Neural progenitor cell (in vitro differentiated cells): ENCODE data around the gene CCDC167. TPM values are rescaled to one million over a fixed set of nuclear protein-coding genes. Genes with fewer than 3 reads are reported as not detected.

ENCODE experiments used
- DNase-seq: peaks from one replicate; pipeline ENCODE4 v3.0.0-alpha.2; 2016; ENCODE audit warnings: low spot score
- H2AFZ ChIP-seq: fragments of 200-600 bp; sonication (generic); replicated peaks from 2 replicates; pipeline ENCODE4 v1.6.1; 2016; ENCODE audit warnings: antibody characterized with exemption
- H3F3A ChIP-seq: fragments of 200-600 bp; sonication (generic); 2 replicates; pipeline ENCODE4 v1.6.1; 2016; ENCODE audit warnings: antibody characterized with exemption, low read depth
- H3K27ac ChIP-seq: fragments of 200-600 bp; sonication (generic); 2 replicates; pipeline ENCODE4 v1.5.1; 2016; ENCODE audit warnings: mild to moderate bottlenecking
- H3K27me3 ChIP-seq: fragments of 200-600 bp; sonication (generic); 2 replicates; pipeline ENCODE4 v1.6.1; 2016; ENCODE audit warnings: mild to moderate bottlenecking, moderate library complexity
- H3K36me3 ChIP-seq: fragments of 200-600 bp; sonication (generic); 2 replicates; pipeline ENCODE4 v1.5.1; 2016
- H3K4me1 ChIP-seq: fragments of 200-600 bp; sonication (generic); 2 replicates; pipeline ENCODE4 v1.6.1; 2016; ENCODE audit warnings: mixed run types
- H3K4me2 ChIP-seq: fragments of 200-600 bp; sonication (generic); 2 replicates; pipeline ENCODE4 v1.6.1; 2016
- H3K4me3 ChIP-seq: fragments of 200-600 bp; sonication (generic); 2 replicates; pipeline ENCODE4 v1.5.1; 2016
- H3K79me2 ChIP-seq: fragments of 200-600 bp; sonication (generic); 2 replicates; pipeline ENCODE4 v1.6.1; 2016; ENCODE audit warnings: low read depth
- H3K9ac ChIP-seq: fragments of 200-600 bp; sonication (generic); 2 replicates; pipeline ENCODE4 v1.6.1; 2016
- H3K9me3 ChIP-seq: fragments of 200-600 bp; sonication (generic); 2 replicates; pipeline ENCODE4 v1.5.1; 2016; ENCODE audit warnings: low read depth
- H4K20me1 ChIP-seq: fragments of 200-600 bp; sonication (generic); 2 replicates; pipeline ENCODE4 v1.6.1; 2016; ENCODE audit warnings: low read depth
- H3K27ac Mint-ChIP-seq: 3 replicates; pipeline ENCODE4 v1.8.0; 2021; ENCODE audit warnings: mixed read lengths
- H3K27me3 Mint-ChIP-seq: 2 replicates; pipeline ENCODE4 v1.8.0; 2022; ENCODE audit warnings: low read depth, mild to moderate bottlenecking, inconsistent platforms, moderate library complexity, mixed read lengths; ENCODE audit not compliant: insufficient read depth
- H3K36me3 Mint-ChIP-seq: 3 replicates; pipeline ENCODE4 v1.8.0; 2021; ENCODE audit warnings: mixed read lengths
- H3K4me1 Mint-ChIP-seq: 3 replicates; pipeline ENCODE4 v1.8.0; 2021; ENCODE audit warnings: mixed read lengths
- H3K4me3 Mint-ChIP-seq: 3 replicates; pipeline ENCODE4 v1.8.0; 2021; ENCODE audit warnings: mild to moderate bottlenecking, moderate library complexity, mixed read lengths
- H3K9me3 Mint-ChIP-seq: 3 replicates; pipeline ENCODE4 v1.8.0; 2020; ENCODE audit warnings: mixed read lengths
- CTCF ChIP-seq: fragments of 200-600 bp; sonication (generic); IDR thresholded peaks from 2 replicates; pipeline ENCODE4 v1.5.1; 2017; ENCODE audit warnings: antibody characterized with exemption, mild to moderate bottlenecking
- EZH2 ChIP-seq: fragments of 200-600 bp; sonication (generic); IDR thresholded peaks from 2 replicates; pipeline ENCODE4 v1.6.1; 2017; ENCODE audit warnings: antibody characterized with exemption, mild to moderate bottlenecking, moderate library complexity
- EZH2phosphoT487 ChIP-seq: fragments of 200-600 bp; sonication (generic); IDR thresholded peaks from 2 replicates; pipeline ENCODE4 v1.6.1; 2017; ENCODE audit warnings: antibody characterized with exemption
- total RNA-seq: library from RNA; depleted of rRNA; stranded (reverse); fragments of >200 nt; gene quantifications from 2 replicates; pipeline ENCODE4 v1.2.3, GENCODE V29; 2015; ENCODE audit warnings: low replicate concordance

Gene CCDC167
- total RNA-seq, 1 donor from 2014 or later = 30.4 TPM

- no peaks in the 10 kb centered on the region for H3K4me1 ChIP-seq
- H3K9ac ChIP-seq = no peak overlapping the region
- TF ChIP-seq CTCF (no peak), EZH2phosphoT487 (no peak), EZH2 (no peak)
- Mint-ChIP-seq H3K27me3 (peaks cover 26% of the 10 kb centered on the region), H3K36me3 (no peaks in the 10 kb centered on the region), H3K27ac (no peak overlapping the region), H3K9me3 (no peaks in the 10 kb centered on the region), H3K4me1 (peaks cover 19% of the 10 kb centered on the region), H3K4me3 (no peak overlapping the region)
- H2AFZ ChIP-seq = no peak overlapping the region
- no peak overlapping the region for H3K27ac ChIP-seq
- H3K27me3 ChIP-seq = peaks cover 4% of the 10 kb centered on the region
- H3K36me3 ChIP-seq = no peaks in the 10 kb centered on the region
- H3K4me3 ChIP-seq = no peak overlapping the region
- no peaks in the 10 kb centered on the region for H3K9me3 ChIP-seq
- no peaks in the 10 kb centered on the region for H3F3A ChIP-seq
- no peaks in the 10 kb centered on the region for H3K79me2 ChIP-seq
- no peak for DNase-seq
- no peak overlapping the region for H3K4me2 ChIP-seq
- no peaks in the 10 kb centered on the region for H4K20me1 ChIP-seq
These were observed 25.3 kb upstream of the CCDC167 start for GRCh38 chr6:37524970-37525318.

- Histone ChIP-seq H3K4me1 (no peaks in the 10 kb centered on the region), H3K27ac (no peak overlapping the region), H4K20me1 (no peaks in the 10 kb centered on the region), H3K79me2 (no peaks in the 10 kb centered on the region), H3K27me3 (peaks cover 4% of the 10 kb centered on the region), H3K9me3 (no peaks in the 10 kb centered on the region), H3K4me3 (no peak overlapping the region), H3K4me2 (no peak overlapping the region), H2AFZ (no peak overlapping the region), H3K9ac (no peak overlapping the region), H3K36me3 (no peaks in the 10 kb centered on the region), H3F3A (no peaks in the 10 kb centered on the region)
- Mint-ChIP-seq H3K9me3 (peaks cover 3% of the 10 kb centered on the region), H3K27me3 (peaks cover 23% of the 10 kb centered on the region), H3K36me3 (no peaks in the 10 kb centered on the region), H3K4me1 (peaks cover 19% of the 10 kb centered on the region), H3K27ac (no peak overlapping the region), H3K4me3 (no peak overlapping the region)
- no peak for DNase-seq
- TF ChIP-seq EZH2phosphoT487 (no peak), EZH2 (no peak)
These were observed 24.6 kb upstream of the CCDC167 start for GRCh38 chr6:37524025-37524969.

- no peaks in the 10 kb centered on the region for H3F3A ChIP-seq
- Mint-ChIP-seq H3K4me1 (peaks cover 17% of the 10 kb centered on the region), H3K9me3 (peaks cover 6% of the 10 kb centered on the region), H3K27ac (no peak overlapping the region), H3K4me3 (no peak overlapping the region), H3K36me3 (no peaks in the 10 kb centered on the region), H3K27me3 (peaks cover 25% of the 10 kb centered on the region)
- no peaks in the 10 kb centered on the region for H3K9me3 ChIP-seq
- no peak overlapping the region for H3K4me2 ChIP-seq
- no peaks in the 10 kb centered on the region for H3K36me3 ChIP-seq
- H3K27ac ChIP-seq = no peak overlapping the region
- no peak overlapping the region for H2AFZ ChIP-seq
- no peaks in the 10 kb centered on the region for H4K20me1 ChIP-seq
- peaks cover 4% of the 10 kb centered on the region for H3K27me3 ChIP-seq
- no peaks in the 10 kb centered on the region for H3K4me1 ChIP-seq
- no peaks in the 10 kb centered on the region for H3K79me2 ChIP-seq
- no peak overlapping the region for H3K4me3 ChIP-seq
- no peak for DNase-seq
- no peak overlapping the region for H3K9ac ChIP-seq
- TF ChIP-seq CTCF (no peak), EZH2 (no peak), EZH2phosphoT487 (no peak)
These were observed 23.7 kb upstream of the CCDC167 start for GRCh38 chr6:37523412-37523811.

GRCh38 chr6:37522836-37523235 lies 23.1 kb upstream of the CCDC167 start:
- Histone ChIP-seq H3F3A (no peaks in the 10 kb centered on the region), H3K27me3 (peaks cover 4% of the 10 kb centered on the region), H2AFZ (no peak overlapping the region), H4K20me1 (no peaks in the 10 kb centered on the region), H3K9ac (no peak overlapping the region), H3K79me2 (no peaks in the 10 kb centered on the region), H3K9me3 (no peaks in the 10 kb centered on the region), H3K4me2 (no peak overlapping the region), H3K4me3 (no peak overlapping the region), H3K36me3 (no peaks in the 10 kb centered on the region), H3K27ac (no peak overlapping the region), H3K4me1 (no peaks in the 10 kb centered on the region)
- TF ChIP-seq EZH2phosphoT487 (no peak), CTCF (no peak), EZH2 (no peak)
- Mint-ChIP-seq H3K4me1 (peaks cover 17% of the 10 kb centered on the region), H3K36me3 (no peaks in the 10 kb centered on the region), H3K27ac (no peak overlapping the region), H3K27me3 (peaks cover 26% of the 10 kb centered on the region), H3K9me3 (peaks cover 6% of the 10 kb centered on the region), H3K4me3 (no peak overlapping the region)
- DNase-seq = no peak
